Mesothelial cell of epicardium (in vitro differentiated cells): ENCODE data around the gene FAIM2. TPM values are rescaled to one million over a fixed set of nuclear protein-coding genes. Genes with fewer than 3 reads are reported as not detected.

ENCODE experiments used
- DNase-seq, 2 experiments: peaks; one replicate each; pipeline ENCODE4 v3.0.0; 2021; ENCODE audit warnings: low spot score in 2 of 2; ENCODE audit not compliant: unreplicated experiment in 2 of 2
- H3K27ac Mint-ChIP-seq: 2 replicates; pipeline ENCODE4 v1.8.0; 2021; ENCODE audit warnings: mixed read lengths
- H3K27me3 Mint-ChIP-seq: 2 replicates; pipeline ENCODE4 v1.8.0; 2021; ENCODE audit warnings: low read depth, mixed read lengths
- H3K36me3 Mint-ChIP-seq: 2 replicates; pipeline ENCODE4 v1.8.0; 2021; ENCODE audit warnings: mixed read lengths
- H3K4me1 Mint-ChIP-seq: 2 replicates; pipeline ENCODE4 v1.8.0; 2021; ENCODE audit warnings: mixed read lengths
- H3K4me3 Mint-ChIP-seq: 2 replicates; pipeline ENCODE4 v1.8.0; 2021; ENCODE audit warnings: mild to moderate bottlenecking, moderate library complexity, mixed read lengths
- H3K9me3 Mint-ChIP-seq: 2 replicates; pipeline ENCODE4 v1.8.0; 2021; ENCODE audit warnings: mixed read lengths
- total RNA-seq: library from RNA; stranded (reverse); gene quantifications from 3 replicates; pipeline ENCODE4 v1.2.1, GENCODE V29; 2021
- TF ChIP-seq, protein P1 (sequence below): fragments of 200-600 bp; sonication (generic); IDR thresholded peaks from one replicate; pipeline ENCODE4 v1.5.0; 2021; ENCODE audit warnings: antibody characterized with exemption; ENCODE audit not compliant: unreplicated experiment

FAIM2 gene
- total RNA-seq, 1 donor from 2014 or later, result 0.13 TPM

DNA sequence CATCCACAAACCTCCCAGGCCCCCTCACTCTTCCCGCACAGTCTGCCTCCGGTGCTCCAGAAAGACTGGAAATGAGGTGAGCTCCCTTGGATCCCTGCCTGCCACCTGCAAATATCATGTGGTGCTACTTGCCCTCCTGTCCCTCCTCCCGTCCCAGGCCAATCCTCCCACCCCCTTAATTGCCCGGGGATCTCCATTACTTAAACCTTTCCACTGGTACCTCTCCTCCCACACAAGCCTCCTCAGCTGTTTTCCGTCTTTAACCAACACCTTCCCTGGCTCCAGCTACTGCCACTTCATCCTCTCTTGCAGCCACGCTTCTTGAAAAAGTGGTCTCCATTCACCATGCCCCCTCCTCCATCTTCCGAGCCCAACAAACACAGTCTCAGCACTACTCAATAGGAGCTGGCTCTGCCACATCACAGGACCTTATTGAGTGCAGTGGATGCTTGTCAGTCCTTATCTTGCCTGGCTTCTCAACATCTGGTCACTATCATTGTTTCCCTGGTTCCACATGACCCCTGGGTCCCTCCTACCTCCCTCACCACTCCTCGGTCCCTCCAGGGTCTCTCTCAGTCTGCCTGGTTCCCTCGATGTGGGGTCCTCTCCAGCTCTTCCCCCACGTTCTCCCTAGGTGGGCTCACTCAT is 11.5 kb downstream of the FAIM2 start:
- TF ChIP-seq, protein P1, sequence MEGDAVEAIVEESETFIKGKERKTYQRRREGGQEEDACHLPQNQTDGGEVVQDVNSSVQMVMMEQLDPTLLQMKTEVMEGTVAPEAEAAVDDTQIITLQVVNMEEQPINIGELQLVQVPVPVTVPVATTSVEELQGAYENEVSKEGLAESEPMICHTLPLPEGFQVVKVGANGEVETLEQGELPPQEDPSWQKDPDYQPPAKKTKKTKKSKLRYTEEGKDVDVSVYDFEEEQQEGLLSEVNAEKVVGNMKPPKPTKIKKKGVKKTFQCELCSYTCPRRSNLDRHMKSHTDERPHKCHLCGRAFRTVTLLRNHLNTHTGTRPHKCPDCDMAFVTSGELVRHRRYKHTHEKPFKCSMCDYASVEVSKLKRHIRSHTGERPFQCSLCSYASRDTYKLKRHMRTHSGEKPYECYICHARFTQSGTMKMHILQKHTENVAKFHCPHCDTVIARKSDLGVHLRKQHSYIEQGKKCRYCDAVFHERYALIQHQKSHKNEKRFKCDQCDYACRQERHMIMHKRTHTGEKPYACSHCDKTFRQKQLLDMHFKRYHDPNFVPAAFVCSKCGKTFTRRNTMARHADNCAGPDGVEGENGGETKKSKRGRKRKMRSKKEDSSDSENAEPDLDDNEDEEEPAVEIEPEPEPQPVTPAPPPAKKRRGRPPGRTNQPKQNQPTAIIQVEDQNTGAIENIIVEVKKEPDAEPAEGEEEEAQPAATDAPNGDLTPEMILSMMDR, result no peak
- no peak overlapping the region for H3K4me3 Mint-ChIP-seq
- H3K27ac Mint-ChIP-seq, result no peak overlapping the region
- no peaks in the 10 kb centered on the region for H3K36me3 Mint-ChIP-seq
- peaks cover 17% of the 10 kb centered on the region for H3K27me3 Mint-ChIP-seq
- peaks cover 15% of the 10 kb centered on the region for H3K4me1 Mint-ChIP-seq
- no peaks in the 10 kb centered on the region for H3K9me3 Mint-ChIP-seq
- DNase-seq, result no peak

DNA sequence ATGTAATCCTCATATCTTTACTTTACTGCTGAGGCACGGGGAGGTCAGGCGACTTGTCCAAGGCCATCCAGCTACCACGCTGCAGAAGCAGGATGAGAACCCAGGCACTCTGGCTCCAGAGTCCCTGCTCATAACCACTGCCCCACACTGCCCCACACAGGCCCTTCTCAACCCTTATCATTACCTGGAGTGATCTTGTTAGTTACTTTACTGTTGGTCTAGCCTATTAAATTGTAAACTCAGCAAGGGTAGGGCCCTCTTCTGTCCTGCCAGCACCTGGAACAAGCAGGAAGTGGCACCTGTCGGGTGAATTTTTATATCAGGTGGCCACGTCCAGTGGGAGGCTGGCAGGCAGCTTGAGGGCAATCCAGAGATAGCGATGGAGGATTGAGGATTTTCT is 12.2 kb downstream of the FAIM2 start:
- Mint-ChIP-seq H3K27me3 (peaks cover 20% of the 10 kb centered on the region), H3K36me3 (no peaks in the 10 kb centered on the region), H3K4me3 (no peak overlapping the region), H3K27ac (no peak overlapping the region), H3K4me1 (peaks cover 15% of the 10 kb centered on the region), H3K9me3 (no peaks in the 10 kb centered on the region)
- no peak for DNase-seq
- TF ChIP-seq, protein P1, result no peak

DNA sequence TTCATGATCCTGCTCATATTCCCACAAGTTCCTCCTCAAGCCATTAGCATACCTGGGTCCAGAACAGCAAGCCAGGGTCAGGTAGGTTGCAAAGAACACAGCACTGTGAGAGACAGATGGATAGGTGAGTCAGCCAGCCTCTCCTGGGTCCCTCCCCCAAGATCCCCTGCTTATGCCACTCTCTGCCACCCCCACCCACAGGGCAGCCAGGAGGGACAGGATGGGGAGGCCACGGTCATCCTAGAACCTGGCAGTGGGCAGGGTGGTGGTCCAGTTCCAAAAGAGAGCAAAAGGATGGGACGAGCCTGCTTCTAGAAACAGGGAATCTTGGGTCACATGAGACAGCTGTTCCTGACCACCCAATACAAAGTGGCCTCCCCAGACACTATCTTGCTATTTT is 12.7 kb downstream of the FAIM2 start:
- no peak overlapping the region for H3K4me3 Mint-ChIP-seq
- no peak overlapping the region for H3K27ac Mint-ChIP-seq
- TF ChIP-seq, protein P1, result no peak
- no peak for DNase-seq
- peaks cover 14% of the 10 kb centered on the region for H3K4me1 Mint-ChIP-seq
- H3K9me3 Mint-ChIP-seq, result no peaks in the 10 kb centered on the region
- no peaks in the 10 kb centered on the region for H3K36me3 Mint-ChIP-seq
- peaks cover 20% of the 10 kb centered on the region for H3K27me3 Mint-ChIP-seq

DNA sequence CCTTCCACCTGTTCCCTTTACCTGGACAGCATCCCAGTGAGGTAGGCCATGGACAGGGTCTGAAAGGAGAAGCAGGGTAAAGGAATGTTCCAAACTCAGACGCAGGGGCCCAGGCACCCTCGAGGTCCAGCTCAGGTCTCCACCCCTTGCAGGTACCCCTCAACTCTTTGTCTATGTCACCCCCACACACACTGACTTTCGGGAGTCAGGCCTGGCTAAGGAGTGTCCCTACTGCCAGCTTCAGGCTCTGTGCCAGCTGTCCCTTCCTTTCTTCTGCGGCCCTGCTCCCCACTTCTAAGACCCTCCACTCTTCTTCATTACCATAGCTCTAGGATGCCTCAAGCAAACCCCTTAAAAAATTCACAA is 13.6 kb downstream of the FAIM2 start:
- Mint-ChIP-seq H3K27me3 (peaks cover 23% of the 10 kb centered on the region), H3K36me3 (no peaks in the 10 kb centered on the region), H3K9me3 (no peaks in the 10 kb centered on the region), H3K4me3 (no peak overlapping the region), H3K4me1 (peaks cover 17% of the 10 kb centered on the region), H3K27ac (no peak overlapping the region)
- no peak for DNase-seq
- TF ChIP-seq, protein P1, result no peak

DNA sequence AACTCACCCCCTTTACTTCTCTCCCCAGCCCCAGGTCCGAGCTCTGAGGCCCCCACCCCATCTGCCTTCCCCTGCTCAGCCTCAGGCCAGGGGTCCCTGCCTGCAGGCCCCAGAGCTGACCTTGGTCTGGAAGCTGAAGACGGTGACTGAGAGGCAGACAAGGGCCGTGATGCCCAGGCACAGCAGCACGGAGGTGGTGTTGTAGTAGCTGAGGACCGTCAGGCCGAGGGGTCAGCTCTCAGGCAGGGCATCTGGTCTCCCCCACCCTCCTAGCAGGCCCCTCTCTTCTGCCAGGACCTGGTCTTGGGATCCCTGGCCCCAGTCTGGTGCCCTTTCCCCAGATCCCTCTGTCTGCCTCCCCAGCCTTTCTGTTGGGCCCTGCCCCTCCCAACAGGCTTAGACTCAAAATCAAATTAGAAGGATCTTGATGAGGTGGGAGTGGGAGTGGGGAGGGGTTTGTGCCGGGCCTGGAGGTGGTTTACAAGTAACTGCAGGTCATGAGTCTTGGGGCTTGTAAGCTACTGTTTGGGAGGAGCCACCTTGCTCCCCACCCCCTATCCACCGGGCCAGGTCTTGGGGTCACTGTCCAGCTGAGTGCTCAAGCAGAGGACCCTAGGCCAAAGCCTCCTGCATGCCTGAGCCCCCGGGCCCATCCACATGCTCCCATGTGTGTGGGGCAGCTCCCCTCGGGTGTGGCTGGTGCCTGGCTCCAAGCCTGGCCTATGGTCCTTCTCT is 14.2 kb downstream of the FAIM2 start:
- TF ChIP-seq, protein P1, result no peak
- no peak for DNase-seq
- Mint-ChIP-seq H3K27ac (no peak overlapping the region), H3K9me3 (no peaks in the 10 kb centered on the region), H3K36me3 (no peaks in the 10 kb centered on the region), H3K4me3 (no peak overlapping the region), H3K27me3 (peaks cover 23% of the 10 kb centered on the region), H3K4me1 (peaks cover 17% of the 10 kb centered on the region)
